A673 (cell line): ENCODE data around the gene SLC5A5.

Source experiments
- CTCF ChIP-seq: fragments of 300-800, 200-600 bp; sonication (generic); conservative IDR thresholded peaks from 2 replicates; pipeline ENCODE4 v1.5.1; 2017; ENCODE audit warnings: low read depth, mild to moderate bottlenecking, antibody characterized with exemption, low read length, moderate library complexity, mixed read lengths
- EZH2 ChIP-seq: fragments of 200-600 bp; sonication (generic); IDR thresholded peaks from 2 replicates; pipeline ENCODE4 v1.6.1; 2017; ENCODE audit warnings: borderline replicate concordance, low read depth, mild to moderate bottlenecking, mixed read lengths, antibody characterized with exemption, low read length; ENCODE audit not compliant: poor library complexity, severe bottlenecking

DNA sequence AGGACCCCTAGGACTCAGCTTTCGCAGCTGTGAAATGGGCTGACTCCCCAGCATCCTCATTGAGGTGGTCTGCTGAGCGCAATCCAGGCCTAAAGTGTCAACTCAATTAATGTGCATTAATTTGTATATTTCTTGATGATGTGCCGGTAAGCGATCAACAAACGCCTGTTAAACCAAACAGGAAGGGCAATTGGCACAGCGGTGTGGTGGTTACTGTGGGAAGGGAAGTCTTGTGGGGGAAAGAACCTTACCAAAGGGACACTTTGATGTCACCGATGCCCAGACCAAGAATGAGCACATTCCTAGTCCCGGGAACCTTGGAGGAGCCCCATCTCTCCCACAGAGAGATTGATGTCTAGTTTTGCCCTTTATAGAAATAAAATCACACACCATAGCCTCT, 25.6 kb upstream of the SLC5A5 start:
- no peak for TF ChIP-seq CTCF
- TF ChIP-seq EZH2 = no peak
